Adrenal gland (tissue), 12 donors: Measurements from ENCODE around the gene TPSD1. TPM values are rescaled to one million over a fixed set of nuclear protein-coding genes. Genes with fewer than 3 reads are reported as not detected.
"Not testable (repeated sequence)": the region's sequence is repeated elsewhere in the genome, so short reads cannot be mapped to it uniquely, and the experiment has no call there.

Experiments
- DNase-seq, 7 donors: peaks; one replicate each; pipeline ENCODE4 v3.0.0-alpha.2; 2019 to 2020
- H3K27ac ChIP-seq, 5 donors: fragments of 200-600 bp; sonication (generic) in 4 of 5; 1 replicate in 3 of 5; 2 replicates in 2 of 5; pipeline versions ENCODE4 v1.5.1 to v1.8.0; 2016 to 2020; ENCODE audit warnings: mild to moderate bottlenecking in 1 of 5
- H3K27me3 ChIP-seq: fragments of 200-600 bp; 2 replicates; pipeline ENCODE4 v1.8.0; 2021
- H3K36me3 ChIP-seq, 2 donors: fragments of 200-600 bp; replicated peaks in 1 of 2; 1 replicate in 1 of 2; 2 replicates in 1 of 2; pipeline versions ENCODE4 v1.5.1 to v1.8.0; 2018 to 2022
- H3K4me1 ChIP-seq, 2 donors: fragments of 200-600 bp; replicated peaks in 1 of 2; 1 replicate in 1 of 2; 2 replicates in 1 of 2; pipeline versions ENCODE4 v1.5.1 to v1.8.0; 2018 to 2021
- H3K4me3 ChIP-seq, 4 donors: fragments of 200-600 bp; sonication (generic) in 3 of 4; one replicate each; pipeline ENCODE4 v1.5.1; 2016 to 2018
- H3K9me3 ChIP-seq, 3 donors: fragments of 200-600 bp; sonication (generic) in 1 of 3; replicated peaks in 1 of 3; 1 replicate in 2 of 3; 2 replicates in 1 of 3; pipeline versions ENCODE4 v1.5.1 to v1.8.0; 2016 to 2021
- CTCF ChIP-seq, 6 experiments: fragments of 450-650 bp in 4 of 6; fragments of 200-600 bp in 2 of 6; sonication (generic) in 1 of 6; IDR thresholded peaks; 1 replicate in 5 of 6; 2 replicates in 1 of 6; pipeline versions ENCODE4 v1.5.1 to v1.8.0; 2016 to 2021; ENCODE audit warnings: antibody characterized with exemption in 6 of 6, mild to moderate bottlenecking in 2 of 6, moderate library complexity in 1 of 6
- POLR2A ChIP-seq, 2 donors: fragments of 450-650 bp; IDR thresholded peaks; one replicate each; pipeline ENCODE4 v1.6.1; 2017; ENCODE audit warnings: antibody characterized with exemption in 2 of 2, mild to moderate bottlenecking in 2 of 2, moderate library complexity in 1 of 2
- WGBS, 4 donors: extraction: QIAGEN DNeasy Blood & Tissue Kit in 2 of 4; methylation state at CpG; one replicate each; pipeline versions ENCODE4 v1.1.5 to v1.1.7; 2013 to 2017; 5-methylcytosine and 5-hydroxymethylcytosine counted together
- intact Hi-C, 2 donors: fragments of 100-400 bp; cut with DNase I; formaldehyde crosslinking; loops; one replicate each; pipeline versions ENCODE4 v1.14.1 to v1.15.0; 2022 to 2023
- polyA plus RNA-seq, 3 donors: library from polyadenylated mRNA; stranded (reverse); fragments of 200-250 nt in 2 of 3; fragments of 350-450 nt in 1 of 3; fragmentation: Illumina TruSeq in 1 of 3; extraction: RNeasy Lipid Tissue Mini Kit (QIAGEN cat#74804) in 1 of 3; gene quantifications; one replicate each; pipeline ENCODE4 v1.2.3, GENCODE V29; 2013 to 2014
- total RNA-seq, 9 donors: library from RNA; depleted of rRNA in 4 of 9; stranded (reverse); fragments of >200 nt in 4 of 9; fragments of 120-200 nt in 1 of 9; fragmentation: NEBNext Ultra II Directional in 1 of 9; extraction: Animal tissue kit (Norgen Biotek cat#: 25700) in 1 of 9; gene quantifications; one replicate each; pipeline versions ENCODE4 v1.1.0 to v1.2.4, GENCODE V29; 2013 to 2023
- donor health status: healthy with polysubstance abuse.
- donor health status: Bipolar disorder and iron deficiency.
- donor health status: DM: yes; HTN: yes; CAD: no.
- donor health status: DM: no; HTN: no; CAD: no.
- donor health status: DM: no; HTN: no; CAD: no.
- donor health status: DM: yes; HTN: yes; CAD: no.

Gene TPSD1
- total and polyA plus RNA-seq, 12 donors = 0.24 TPM; not detected in 11

GRCh38 chr16:1237990-1238389 lies 17.9 kb upstream of the TPSD1 start:
- TF ChIP-seq CTCF (IDR thresholded peaks at IDR 0.05) (no peak), POLR2A (IDR thresholded peaks at IDR 0.05) (no peak)

GRCh38 chr16:1238909-1239308 lies 17.0 kb upstream of the TPSD1 start:
- H3K4me3 ChIP-seq, H3K9me3 ChIP-seq, intact Hi-C loops, H3K27me3 ChIP-seq, H3K27ac ChIP-seq, H3K4me1 ChIP-seq, H3K36me3 ChIP-seq: not testable (repeated sequence)
- peak in 1 of 7 donors; percentile 0 for DNase-seq
- 48 to 68% (median 63%) methylated on average over 9 to 19 of the region's 23 CpGs for WGBS, 4 donors

More at GRCh38 chr16:1237990-1238389, 17.9 kb upstream of the TPSD1 start:
- intact Hi-C loops = no loop called here
- no peak overlapping the region for H3K27ac ChIP-seq
- DNase-seq = no peak
- H3K36me3 ChIP-seq = no peaks in the 10 kb centered on the region
- H3K4me1 ChIP-seq = no peaks in the 10 kb centered on the region
- no peaks in the 10 kb centered on the region for H3K9me3 ChIP-seq
- H3K27me3 ChIP-seq = no peaks in the 10 kb centered on the region
- WGBS, 4 donors = 73 to 80% (median 77%) methylated on average over 9 of the region's 9 CpGs
- no peak overlapping the region for H3K4me3 ChIP-seq

- H3K4me1 ChIP-seq, H3K4me3 ChIP-seq, H3K36me3 ChIP-seq, intact Hi-C loops, H3K27ac ChIP-seq, H3K27me3 ChIP-seq, H3K9me3 ChIP-seq: not testable (repeated sequence)
- peak in 1 of 7 donors; percentile 2 for DNase-seq
- 72 to 84% (median 84%) methylated on average over 6 to 7 of the region's 9 CpGs for WGBS, 4 donors
Observed at GRCh38 chr16:1239575-1239974, 16.3 kb upstream of the TPSD1 start.

- H3K27me3 ChIP-seq, H3K4me3 ChIP-seq, H3K4me1 ChIP-seq, H3K27ac ChIP-seq, H3K36me3 ChIP-seq, H3K9me3 ChIP-seq, intact Hi-C loops: not testable (repeated sequence)
- WGBS, 4 donors = 32 to 69% (median 57%) methylated on average over 5 to 7 of the region's 12 CpGs
- DNase-seq = peak in 1 of 7 donors; percentile 3
Observed at GRCh38 chr16:1240436-1240835, 15.4 kb upstream of the TPSD1 start, which contains the start of gene TPSAB1. Gene TPSAB1 (plus strand): TSS chr16:1240705. CDS start chr16:1240939, 234 bp downstream.

GRCh38 chr16:1241081-1241480 lies 14.8 kb upstream of the TPSD1 start:
- H3K36me3 ChIP-seq, H3K4me3 ChIP-seq, intact Hi-C loops, H3K4me1 ChIP-seq, H3K27me3 ChIP-seq, H3K9me3 ChIP-seq, H3K27ac ChIP-seq: not testable (repeated sequence)
- peak in 1 of 7 donors; percentile 2 for DNase-seq
- WGBS, 4 donors = 80% methylated on average over 8 to 11 of the region's 15 CpGs; no CpG with 5 or more reads in 2 of the 4 donors

- H3K27ac ChIP-seq, H3K4me1 ChIP-seq, DNase-seq, H3K36me3 ChIP-seq, H3K9me3 ChIP-seq, H3K27me3 ChIP-seq, H3K4me3 ChIP-seq, intact Hi-C loops: not testable (repeated sequence)
- WGBS, 4 donors = 68 to 90% (median 79%) methylated on average over 4 to 7 of the region's 11 CpGs
Observed at GRCh38 chr16:1243363-1243762, 12.5 kb upstream of the TPSD1 start.

GRCh38 chr16:1243907-1244850 lies 11.7 kb upstream of the TPSD1 start:
- H3K36me3 ChIP-seq, DNase-seq, H3K27me3 ChIP-seq, H3K9me3 ChIP-seq, H3K27ac ChIP-seq, intact Hi-C loops, H3K4me1 ChIP-seq, H3K4me3 ChIP-seq: not testable (repeated sequence)
- WGBS, 4 donors = 44 to 67% (median 66%) methylated on average over 9 to 29 of the region's 32 CpGs; no CpG with 5 or more reads in 1 of the 4 donors
